Vagina (tissue), 2 donors: ENCODE results near the gene APOBEC3B.
"Not testable (repeated sequence)": the region's sequence is repeated elsewhere in the genome, so short reads cannot be mapped to it uniquely, and the experiment has no call there.

Experiments
- POLR2A ChIP-seq, 2 donors: fragments of 450-650 bp; IDR thresholded peaks; one replicate each; pipeline ENCODE4 v1.6.1; 2017; ENCODE audit warnings: antibody characterized with exemption in 2 of 2, mild to moderate bottlenecking in 2 of 2, moderate library complexity in 2 of 2
- TF ChIP-seq, protein P1 (sequence below), 3 experiments: fragments of 450-650 bp in 2 of 3; fragments of 200-600 bp in 1 of 3; sonication (generic) in 1 of 3; IDR thresholded peaks; one replicate each; pipeline ENCODE4 v1.5.1; 2017 to 2019; ENCODE audit warnings: antibody characterized with exemption in 3 of 3, mild to moderate bottlenecking in 2 of 3, moderate library complexity in 2 of 3

DNA sequence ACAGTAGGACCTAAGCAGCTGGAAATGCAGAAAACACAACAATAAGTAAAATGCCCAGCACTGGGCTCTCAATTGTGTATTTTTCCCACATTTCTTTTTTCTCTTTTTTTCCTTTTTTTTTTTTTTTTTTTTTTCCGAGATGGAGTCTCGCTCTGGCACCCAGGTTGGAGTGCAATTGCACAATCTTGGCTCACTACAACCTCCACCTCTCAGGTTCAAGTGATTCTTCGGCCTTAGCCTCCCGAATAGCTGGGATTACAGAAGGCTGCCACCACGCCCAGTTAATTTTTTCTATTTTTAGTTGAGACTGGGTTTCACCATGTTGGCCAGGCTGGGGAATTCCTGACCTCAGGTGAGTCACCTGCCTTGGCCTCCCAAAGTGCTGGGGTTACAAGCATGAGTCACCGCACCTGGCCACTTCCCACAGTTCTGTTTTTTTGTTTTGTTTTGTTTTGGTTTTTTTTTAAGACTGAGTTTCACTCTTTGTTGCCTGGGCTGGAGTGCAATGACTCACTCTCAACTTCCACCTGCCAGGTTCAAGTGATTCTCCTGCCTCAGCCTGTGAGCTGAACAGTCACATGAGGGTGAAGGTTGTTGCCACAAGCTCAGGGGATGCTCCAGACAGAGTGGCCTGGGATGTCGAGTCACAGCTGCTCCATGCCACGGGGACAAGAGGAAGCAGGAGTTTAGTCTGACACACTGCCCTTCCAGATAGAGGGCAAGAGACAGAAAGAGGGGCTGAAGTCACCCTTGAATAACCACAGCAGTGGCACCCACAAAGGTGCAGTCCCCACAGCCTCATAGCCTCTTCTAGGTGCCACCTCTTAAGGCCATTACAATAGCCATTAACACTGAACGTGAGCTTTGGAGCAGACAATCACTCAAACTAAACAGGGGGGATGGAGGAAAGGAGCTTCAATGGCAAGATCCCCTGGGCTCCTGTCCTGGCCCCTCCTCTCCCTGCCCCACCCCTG, 2.9 kb downstream of the APOBEC3B start:
- not testable (repeated sequence) for TF ChIP-seq POLR2A (IDR thresholded peaks at IDR 0.05)
- TF ChIP-seq, protein P1, sequence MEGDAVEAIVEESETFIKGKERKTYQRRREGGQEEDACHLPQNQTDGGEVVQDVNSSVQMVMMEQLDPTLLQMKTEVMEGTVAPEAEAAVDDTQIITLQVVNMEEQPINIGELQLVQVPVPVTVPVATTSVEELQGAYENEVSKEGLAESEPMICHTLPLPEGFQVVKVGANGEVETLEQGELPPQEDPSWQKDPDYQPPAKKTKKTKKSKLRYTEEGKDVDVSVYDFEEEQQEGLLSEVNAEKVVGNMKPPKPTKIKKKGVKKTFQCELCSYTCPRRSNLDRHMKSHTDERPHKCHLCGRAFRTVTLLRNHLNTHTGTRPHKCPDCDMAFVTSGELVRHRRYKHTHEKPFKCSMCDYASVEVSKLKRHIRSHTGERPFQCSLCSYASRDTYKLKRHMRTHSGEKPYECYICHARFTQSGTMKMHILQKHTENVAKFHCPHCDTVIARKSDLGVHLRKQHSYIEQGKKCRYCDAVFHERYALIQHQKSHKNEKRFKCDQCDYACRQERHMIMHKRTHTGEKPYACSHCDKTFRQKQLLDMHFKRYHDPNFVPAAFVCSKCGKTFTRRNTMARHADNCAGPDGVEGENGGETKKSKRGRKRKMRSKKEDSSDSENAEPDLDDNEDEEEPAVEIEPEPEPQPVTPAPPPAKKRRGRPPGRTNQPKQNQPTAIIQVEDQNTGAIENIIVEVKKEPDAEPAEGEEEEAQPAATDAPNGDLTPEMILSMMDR (IDR thresholded peaks at IDR 0.05) = not testable (repeated sequence)
